Prostate gland (tissue), 2 donors: Measurements from ENCODE around the gene NHLH1.

Source experiments
- CTCF ChIP-seq, 4 experiments: fragments of 200-600 bp in 2 of 4; fragments of 450-650 bp in 2 of 4; sonication (generic) in 2 of 4; IDR thresholded peaks; 1 replicate in 3 of 4; 2 replicates in 1 of 4; pipeline ENCODE4 v1.5.1; 2016 to 2019; ENCODE audit warnings: antibody characterized with exemption in 4 of 4, mild to moderate bottlenecking in 2 of 4, moderate library complexity in 2 of 4
- POLR2A ChIP-seq: fragments of 450-650 bp; IDR thresholded peaks from one replicate; pipeline ENCODE4 v1.6.1; 2016; ENCODE audit warnings: antibody characterized with exemption, mild to moderate bottlenecking
- POLR2AphosphoS5 ChIP-seq: sonication (generic); formaldehyde crosslinking; IDR thresholded peaks from one replicate; pipeline ENCODE4 v1.6.1; 2017; ENCODE audit warnings: antibody characterized with exemption

GRCh38 chr1:160407839-160408801 is 41.2 kb downstream of the NHLH1 start:
- no peak for TF ChIP-seq POLR2A
- TF ChIP-seq CTCF (IDR thresholded peaks at IDR 0.05): no peak
- no peak for TF ChIP-seq POLR2AphosphoS5
